ENCODE results near the gene DRC3. TPM values are rescaled to one million over a fixed set of nuclear protein-coding genes. Genes with fewer than 3 reads are reported as not detected.

The DRC3 gene
- total RNA-seq, 1 experiment from 2014 or later: 0.68 TPM

GRCh38 chr17:18045691-18046350 is 73.2 kb downstream of the DRC3 start:
- Histone ChIP-seq H3K27ac (ENCODE audit: insufficient read length, low read depth, low read length) (no peak overlapping the region), H3K18ac (ENCODE audit: insufficient read length, low read depth, low read length) (no peak overlapping the region), H4K91ac (ENCODE audit: insufficient read length, low read depth, low read length) (no peak overlapping the region), H3K9me3 (ENCODE audit: control insufficient read depth, low read depth, low read length) (no peaks in the 10 kb centered on the region), H2AK5ac (ENCODE audit: insufficient read length, low read length) (no peak overlapping the region), H3K27me3 (ENCODE audit: insufficient read depth, low read length) (no peaks in the 10 kb centered on the region), H3T11ph (ENCODE audit: low read length) (no peak overlapping the region), H4K8ac (replicated peaks; ENCODE audit: insufficient read length, low read depth, low read length) (no peak overlapping the region), H2BK15ac (ENCODE audit: low read depth, low read length) (no peak overlapping the region), H3K79me1 (ENCODE audit: insufficient read depth, low read depth, low read length, poor library complexity, severe bottlenecking) (no peaks in the 10 kb centered on the region), H2BK120ac (ENCODE audit: low read depth, low read length, poor library complexity, severe bottlenecking) (no peak overlapping the region), H3K56ac (ENCODE audit: insufficient read length, low read depth, low read length) (no peak overlapping the region), H3K9ac (ENCODE audit: extremely low read depth, insufficient read length, low read length) (no peak overlapping the region), H3K23ac (ENCODE audit: insufficient read length, low read depth, low read length) (no peak overlapping the region), H3K4ac (ENCODE audit: low read depth, low read length) (no peak overlapping the region), H2BK12ac (ENCODE audit: insufficient read length, low read depth, low read length) (no peak overlapping the region), H3K23me2 (ENCODE audit: insufficient read length, low read depth, low read length, poor library complexity, severe bottlenecking) (no peaks in the 10 kb centered on the region), H3K4me1 (ENCODE audit: insufficient read depth, low read length) (no peaks in the 10 kb centered on the region), H2BK5ac (ENCODE audit: insufficient read length, low read length) (no peak overlapping the region), H2AFZ (ENCODE audit: low read length) (no peak overlapping the region), H3K4me2 (ENCODE audit: insufficient read depth, insufficient read length, low read length) (no peak overlapping the region), H2BK20ac (ENCODE audit: low read depth, low read length, poor library complexity, severe bottlenecking) (no peak overlapping the region), H4K5ac (ENCODE audit: insufficient read length, low read depth, low read length) (no peak overlapping the region), H3K14ac (ENCODE audit: insufficient read depth, low read length) (no peak overlapping the region), H3K79me2 (ENCODE audit: insufficient read depth, low read length) (no peaks in the 10 kb centered on the region), H4K20me1 (ENCODE audit: control insufficient read depth, insufficient read depth, insufficient read length) (no peaks in the 10 kb centered on the region)
- Mint-ChIP-seq H3K4me3 (no peak overlapping the region), H3K27ac (no peak overlapping the region), H3K27me3 (ENCODE audit: low read depth) (no peaks in the 10 kb centered on the region), H3K36me3 (ENCODE audit: insufficient read depth in 1 of 3, low read depth in 3 of 3) (peaks cover 9 to 32% (median 16%) of the 10 kb centered on the region in 3 experiments; a peak in 6 of 7 replicates), H3K4me1 (peaks cover 11 to 13% of the 10 kb centered on the region in 2 experiments), H3K9me3 (no peaks in the 10 kb centered on the region)
- no peak for DNase-seq
- no peak for TF ChIP-seq CTCF (conservative IDR thresholded peaks at IDR 0.05)
- WGBS (ENCODE audit: extremely low coverage, insufficient read length, low lambda C conversion rate): no CpG with 5 or more reads among the region's 3 CpGs
